ENCODE data around the gene LAMB2. TPM values are rescaled to one million over a fixed set of nuclear protein-coding genes. Genes with fewer than 3 reads are reported as not detected.

Gene LAMB2
- total and polyA plus RNA-seq, 2 experiments from 2014 or later = 71.3 to 154 TPM

- no peak for TF ChIP-seq EZH2phosphoT487 (IDR thresholded peaks at IDR 0.05; ENCODE audit: unreplicated experiment)
- TF ChIP-seq NANOG (IDR thresholded peaks at IDR 0.05; ENCODE audit: borderline replicate concordance) = no peak
- no peak for TF ChIP-seq POLR2AphosphoS5 (IDR thresholded peaks at IDR 0.05; ENCODE audit: low read depth)
- no peak for TF ChIP-seq ETS1 (IDR thresholded peaks at IDR 0.05)
- TF ChIP-seq ZNF114 (CRISPR knock-in tag; IDR thresholded peaks at IDR 0.05) = no peak
- TF ChIP-seq REST (IDR thresholded peaks at IDR 0.05; ENCODE audit: unreplicated experiment) = no peak
- no peak for TF ChIP-seq ZNF331 (CRISPR knock-in tag; IDR thresholded peaks at IDR 0.05; ENCODE audit: low read depth)
- TF ChIP-seq JUNB (IDR thresholded peaks at IDR 0.05; ENCODE audit: unreplicated experiment) = no peak
- TF ChIP-seq CREB1 (CRISPR knock-in tag; IDR thresholded peaks at IDR 0.05; ENCODE audit: low read depth) = no peak
These were observed 539 bp upstream of the LAMB2 start (continued) for GRCh38 chr3:49133226-49133951.

DNA sequence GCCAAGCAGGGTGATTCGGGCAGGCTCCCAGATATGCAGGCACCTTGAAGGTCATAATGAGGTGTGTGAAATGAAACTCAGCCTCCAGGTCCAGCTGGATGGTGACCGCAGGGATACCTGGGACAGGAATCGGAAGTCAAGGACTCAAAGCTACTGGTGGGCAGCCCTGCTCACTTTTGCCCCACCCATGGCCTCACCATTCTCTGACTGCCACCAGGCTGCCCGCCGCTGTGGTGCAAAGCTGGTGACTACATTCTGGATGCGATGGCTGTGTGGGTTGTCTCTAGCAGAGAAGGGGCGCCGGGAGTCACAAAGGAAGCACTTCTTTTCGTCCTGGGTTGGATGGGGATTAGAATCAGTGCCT lies 795 bp downstream of the LAMB2 start:
- no peak for ATAC-seq
- Histone ChIP-seq H3K27ac (ENCODE audit: low read depth) (no peak overlapping the region), H4K20me1 (replicated peaks; ENCODE audit: insufficient read depth) (no peaks in the 10 kb centered on the region), H3K79me2 (replicated peaks; ENCODE audit: insufficient read depth) (no peaks in the 10 kb centered on the region; the same call in 1 of the 2 replicates), H3F3A (replicated peaks; ENCODE audit: low read depth) (no peaks in the 10 kb centered on the region), H3K4me2 (peak overlapping the region; percentile 100), H3K36me3 (ENCODE audit: insufficient read depth) (no peaks in the 10 kb centered on the region), H3K4me1 (ENCODE audit: insufficient read depth) (peaks cover 7% of the 10 kb centered on the region; the same call in 1 of the 2 replicates), H2AFZ (peak overlapping the region; percentile 96), H3K27me3 (ENCODE audit: insufficient read depth) (no peaks in the 10 kb centered on the region), H3K9me2 (ENCODE audit: insufficient read depth) (no peaks in the 10 kb centered on the region), H3K4me3 (peak overlapping the region; percentile 97)
- H3K36me3 Mint-ChIP-seq (ENCODE audit: low read depth) = no peaks in the 10 kb centered on the region
- H3K4me1 Mint-ChIP-seq = peaks cover 15% of the 10 kb centered on the region
- DNase-seq (ENCODE audit: low spot score) = no peak
- H3K27me3 Mint-ChIP-seq (ENCODE audit: insufficient read depth, low read depth, poor library complexity) = peaks cover 2% of the 10 kb centered on the region
- no peak for TF ChIP-seq EZH2phosphoT487 (IDR thresholded peaks at IDR 0.05; ENCODE audit: unreplicated experiment)
- H3K4me3 Mint-ChIP-seq = peak overlapping the region; percentile 88
- H3K27ac Mint-ChIP-seq = no peak overlapping the region
- H3K9me3 Mint-ChIP-seq = no peaks in the 10 kb centered on the region; the same call in 2 of the 3 replicates
